NCI-H2196 (cell line): Measurements from ENCODE around the gene SUV39H2.
"Not testable (repeated sequence)": the region's sequence is repeated elsewhere in the genome, so short reads cannot be mapped to it uniquely, and the experiment has no call there.

ENCODE experiments used
- DNase-seq: peaks from one replicate; lab custom pipeline; 2025; ENCODE audit not compliant: unreplicated experiment; lab: John Stamatoyannopoulos, UW

Gene SUV39H2

DNA sequence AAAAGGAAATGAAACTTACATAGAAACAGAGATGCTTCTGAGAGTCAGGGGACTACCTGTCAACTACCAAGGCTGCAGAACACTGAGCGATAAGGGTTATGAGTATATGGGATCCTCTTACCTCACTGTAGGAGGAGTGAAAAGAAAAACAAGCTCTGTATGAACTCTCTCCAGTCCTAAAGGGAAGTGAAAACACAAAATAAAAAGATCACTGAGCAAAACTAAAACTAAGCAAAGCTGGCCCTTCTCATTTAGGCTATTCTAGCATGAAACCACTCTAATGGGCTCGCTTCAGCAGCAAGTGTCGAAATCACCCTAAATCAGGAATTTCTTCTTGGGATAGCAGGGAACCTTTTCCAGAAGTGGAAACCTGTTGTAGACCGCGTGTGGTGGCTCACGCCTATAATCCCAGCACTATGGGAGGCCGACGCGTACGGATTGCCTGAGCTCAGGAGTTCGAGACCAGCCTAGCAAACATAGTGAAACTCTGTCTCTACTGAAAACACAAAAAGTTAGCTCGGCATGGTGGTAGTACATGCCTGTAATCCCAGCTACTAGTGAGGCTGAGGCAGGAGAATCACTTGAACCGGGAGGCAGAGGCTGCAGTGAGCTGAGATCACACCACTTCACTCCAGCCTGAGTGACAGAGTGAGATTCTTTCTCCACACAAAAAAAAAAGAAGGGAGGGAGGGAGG, 48.2 kb downstream of the SUV39H2 start:
- no peak for DNase-seq

DNA sequence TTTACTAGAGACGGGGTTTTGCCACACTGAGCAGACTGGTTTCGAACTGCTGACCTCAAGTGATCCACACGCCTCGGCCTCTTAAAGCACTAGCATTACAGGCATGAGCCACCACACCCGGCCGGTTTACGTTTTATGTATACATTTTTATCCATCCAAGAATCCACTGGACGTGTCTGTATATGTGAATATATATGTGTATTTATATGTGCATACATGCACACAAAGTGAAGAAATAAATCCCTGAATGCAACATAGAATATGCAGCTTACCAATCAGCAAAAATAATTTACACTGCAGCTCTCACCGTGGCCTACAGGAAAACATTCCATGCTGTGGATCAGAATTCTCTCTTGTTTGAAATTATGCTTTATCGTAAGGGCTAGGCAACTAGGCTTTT, 51.9 kb downstream of the SUV39H2 start:
- DNase-seq = no peak

DNA sequence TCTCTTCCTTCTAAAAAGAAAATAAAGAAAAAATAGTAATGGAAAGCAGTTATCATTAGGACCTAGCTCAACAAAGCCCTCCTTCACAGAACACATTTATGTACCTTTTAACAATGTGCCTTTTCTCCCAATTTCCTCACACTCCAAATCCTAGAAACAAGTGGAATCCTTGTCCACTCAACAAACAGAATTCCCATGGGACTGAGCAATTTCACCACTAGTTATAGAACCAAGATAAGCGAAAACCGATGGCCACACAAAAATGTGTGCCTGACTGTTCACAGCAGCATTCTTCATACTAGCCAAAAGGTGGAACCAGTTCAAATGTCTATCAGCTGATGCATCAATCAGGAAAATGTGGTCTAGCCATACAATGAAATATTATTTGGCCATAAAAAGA, 57.9 kb downstream of the SUV39H2 start:
- DNase-seq = no peak

DNA sequence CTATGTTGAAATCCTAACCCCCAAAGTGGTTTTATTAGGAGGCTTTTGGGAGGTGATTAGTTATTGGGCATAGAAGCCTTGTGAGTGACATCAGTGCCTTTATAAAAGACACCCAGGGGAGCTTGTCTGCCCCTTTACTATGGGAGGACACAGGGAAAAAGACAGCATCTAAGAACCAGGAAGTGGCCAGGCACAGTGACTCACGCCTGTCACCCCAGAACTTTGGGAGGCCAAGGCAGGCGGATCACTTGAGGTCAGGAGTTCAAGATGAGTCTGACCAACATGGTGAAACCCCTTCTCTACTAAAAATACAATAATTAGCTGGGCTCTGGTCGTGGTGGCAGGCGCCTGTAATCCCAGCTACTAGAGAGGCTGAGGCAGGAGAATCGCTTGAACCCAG, 60.3 kb downstream of the SUV39H2 start:
- not testable (repeated sequence) for DNase-seq

GRCh38 chr10:14942147-14942949, 63.7 kb downstream of the SUV39H2 start:
- DNase-seq = not testable (repeated sequence)

DNA sequence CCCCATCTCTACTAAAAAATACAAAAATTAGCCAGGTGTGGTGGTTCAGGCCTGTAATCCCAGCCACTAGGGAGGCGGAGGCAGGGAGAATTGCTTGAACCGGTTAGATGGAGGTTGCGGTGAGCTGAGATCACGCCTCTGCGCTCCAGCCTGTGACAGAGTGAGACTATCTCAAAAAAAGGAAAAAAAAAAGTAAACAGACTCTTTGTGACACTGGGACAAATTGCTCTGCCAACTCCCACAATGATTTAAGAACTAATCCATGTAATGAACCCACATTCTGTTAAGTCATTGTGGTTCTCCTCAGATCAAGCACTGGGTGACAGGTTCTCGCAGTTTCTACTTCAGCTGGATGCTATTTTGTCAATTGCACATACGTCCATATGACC, 64.3 kb downstream of the SUV39H2 start:
- DNase-seq = not testable (repeated sequence)

- DNase-seq = no peak
These were observed 66.4 kb downstream of the SUV39H2 start for GRCh38 chr10:14945108-14945507.

- DNase-seq = no peak
These were observed 68.6 kb downstream of the SUV39H2 start for GRCh38 chr10:14947268-14947667.

DNA sequence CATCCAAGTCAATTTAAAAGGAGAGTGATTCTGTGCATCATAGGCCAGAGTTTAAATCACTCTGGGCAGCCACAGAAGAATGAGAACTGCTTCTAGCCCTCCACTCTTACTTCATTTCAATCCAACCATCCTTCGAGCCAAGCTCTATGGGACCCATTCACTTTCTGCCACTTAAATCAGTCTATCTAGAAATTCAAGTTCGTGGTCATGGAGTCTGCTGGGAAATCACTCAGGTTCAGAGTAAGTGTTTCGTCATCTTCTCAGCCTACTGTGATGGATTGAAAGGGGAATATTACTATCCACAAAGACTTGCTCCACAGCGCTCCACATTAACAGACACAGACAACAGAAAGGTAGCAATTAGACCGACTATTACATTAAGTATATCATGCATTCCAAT, 70.6 kb downstream of the SUV39H2 start:
- DNase-seq = no peak

- no peak for DNase-seq
These were observed 74.3 kb downstream of the SUV39H2 start for GRCh38 chr10:14952851-14953423.

- DNase-seq = no peak
These were observed 74.8 kb downstream of the SUV39H2 start for GRCh38 chr10:14953424-14954000.
